Measurements from ENCODE around the gene ASXL3.

Gene ASXL3

GRCh38 chr18:33673689-33674088, 95.7 kb downstream of the ASXL3 start:
- TF ChIP-seq, protein P1, sequence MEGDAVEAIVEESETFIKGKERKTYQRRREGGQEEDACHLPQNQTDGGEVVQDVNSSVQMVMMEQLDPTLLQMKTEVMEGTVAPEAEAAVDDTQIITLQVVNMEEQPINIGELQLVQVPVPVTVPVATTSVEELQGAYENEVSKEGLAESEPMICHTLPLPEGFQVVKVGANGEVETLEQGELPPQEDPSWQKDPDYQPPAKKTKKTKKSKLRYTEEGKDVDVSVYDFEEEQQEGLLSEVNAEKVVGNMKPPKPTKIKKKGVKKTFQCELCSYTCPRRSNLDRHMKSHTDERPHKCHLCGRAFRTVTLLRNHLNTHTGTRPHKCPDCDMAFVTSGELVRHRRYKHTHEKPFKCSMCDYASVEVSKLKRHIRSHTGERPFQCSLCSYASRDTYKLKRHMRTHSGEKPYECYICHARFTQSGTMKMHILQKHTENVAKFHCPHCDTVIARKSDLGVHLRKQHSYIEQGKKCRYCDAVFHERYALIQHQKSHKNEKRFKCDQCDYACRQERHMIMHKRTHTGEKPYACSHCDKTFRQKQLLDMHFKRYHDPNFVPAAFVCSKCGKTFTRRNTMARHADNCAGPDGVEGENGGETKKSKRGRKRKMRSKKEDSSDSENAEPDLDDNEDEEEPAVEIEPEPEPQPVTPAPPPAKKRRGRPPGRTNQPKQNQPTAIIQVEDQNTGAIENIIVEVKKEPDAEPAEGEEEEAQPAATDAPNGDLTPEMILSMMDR (IDR thresholded peaks at IDR 0.05; ENCODE audit: control insufficient read depth, insufficient read depth, low read depth, low read length, missing control alignments) = no peak
- no peak overlapping the region for H3K4me3 ChIP-seq (ENCODE audit: control insufficient read depth, low read depth, low read length)
- DNase-seq (ENCODE audit: low read depth) = no peak

DNA sequence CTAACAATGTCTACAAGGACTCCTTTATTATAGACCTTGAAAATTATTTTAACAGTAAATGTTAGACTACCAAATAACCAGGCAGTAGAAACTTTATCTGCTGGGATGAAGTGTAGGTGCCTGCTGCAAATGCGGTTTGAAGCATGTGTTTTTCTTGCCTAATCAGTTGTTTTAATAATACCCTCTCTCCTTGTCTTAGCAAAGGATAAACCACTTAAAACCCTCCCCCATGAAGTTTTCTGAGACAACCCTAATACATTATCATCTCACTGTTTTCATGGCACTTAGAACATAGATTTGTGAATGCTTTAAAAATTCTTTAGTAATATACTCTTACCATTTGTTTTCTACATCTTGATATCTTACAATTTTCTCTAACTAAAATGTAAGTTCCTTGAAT, 98.6 kb downstream of the ASXL3 start:
- DNase-seq (ENCODE audit: low read depth) = no peak
- TF ChIP-seq, protein P1 (IDR thresholded peaks at IDR 0.05; ENCODE audit: control insufficient read depth, insufficient read depth, low read depth, low read length, missing control alignments) = no peak

DNA sequence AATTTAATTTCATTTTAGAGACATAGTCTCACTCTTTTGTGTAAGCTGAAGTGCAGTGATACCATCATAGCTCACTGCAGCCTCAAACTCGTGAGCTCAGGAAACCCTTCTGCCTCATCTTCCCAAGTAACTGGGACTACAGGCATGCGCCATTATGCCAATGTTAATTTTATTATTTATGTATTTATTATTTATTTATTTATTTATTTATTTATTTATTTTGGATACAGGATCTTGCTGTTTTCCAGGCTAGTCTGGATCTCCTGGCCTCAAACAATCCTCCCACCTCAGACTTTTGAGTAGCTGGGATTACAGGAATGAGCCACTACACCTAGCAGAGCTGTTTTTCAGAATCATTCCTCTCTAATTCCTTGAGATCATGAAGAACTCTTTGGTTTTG, 99.9 kb downstream of the ASXL3 start:
- TF ChIP-seq, protein P1 (IDR thresholded peaks at IDR 0.05; ENCODE audit: control insufficient read depth, insufficient read depth, low read depth, low read length, missing control alignments) = no peak
- DNase-seq (ENCODE audit: low read depth) = no peak
- no peak overlapping the region for H3K4me3 ChIP-seq (ENCODE audit: control insufficient read depth, low read depth, low read length)

More for the DNA sequence above, 98.6 kb downstream of the ASXL3 start:
- no peak overlapping the region for H3K4me3 ChIP-seq (ENCODE audit: control insufficient read depth, low read depth, low read length)

GRCh38 chr18:33682436-33682835, 104.4 kb downstream of the ASXL3 start:
- no peak for DNase-seq (ENCODE audit: low read depth)
- TF ChIP-seq, protein P1 (IDR thresholded peaks at IDR 0.05; ENCODE audit: control insufficient read depth, insufficient read depth, low read depth, low read length, missing control alignments) = no peak
- H3K4me3 ChIP-seq (ENCODE audit: control insufficient read depth, low read depth, low read length) = no peak overlapping the region

DNA sequence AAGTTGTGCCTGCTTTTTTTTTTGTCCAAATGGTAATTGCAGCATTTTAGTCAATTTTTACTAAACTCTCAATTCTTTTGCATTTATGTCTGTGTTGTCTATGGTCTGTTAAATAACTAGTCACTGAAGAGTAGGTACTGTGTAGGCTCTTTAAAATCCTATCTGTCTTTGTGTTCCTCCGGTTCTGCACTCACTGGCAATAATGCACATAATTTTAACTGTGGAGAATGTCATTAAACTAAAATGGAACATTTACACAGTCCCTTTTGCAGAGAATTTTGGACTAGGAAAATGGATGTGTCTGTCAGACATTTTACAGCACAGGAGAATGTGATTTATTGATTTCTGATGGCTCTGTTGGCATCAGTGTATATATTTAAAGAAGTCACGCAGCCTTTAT, 116.6 kb downstream of the ASXL3 start:
- no peak for DNase-seq (ENCODE audit: low read depth)
- TF ChIP-seq, protein P1 (IDR thresholded peaks at IDR 0.05; ENCODE audit: control insufficient read depth, insufficient read depth, low read depth, low read length, missing control alignments) = no peak
- H3K4me3 ChIP-seq (ENCODE audit: control insufficient read depth, low read depth, low read length) = no peak overlapping the region

GRCh38 chr18:33696332-33697162, 118.5 kb downstream of the ASXL3 start:
- no peak for DNase-seq (ENCODE audit: low read depth)
- TF ChIP-seq, protein P1 (IDR thresholded peaks at IDR 0.05; ENCODE audit: control insufficient read depth, insufficient read depth, low read depth, low read length, missing control alignments) = no peak
- H3K4me3 ChIP-seq (ENCODE audit: control insufficient read depth, low read depth, low read length) = no peak overlapping the region
